Panc1 (cell line): ENCODE results near the gene AIFM1.

Experiments used
- CTCF ChIP-seq: fragments of 450-650 bp; IDR thresholded peaks from 2 replicates; pipeline ENCODE4 v1.5.1; 2017; ENCODE audit warnings: mild to moderate bottlenecking
- POLR2AphosphoS5 ChIP-seq: IDR thresholded peaks from 2 replicates; pipeline ENCODE4 v1.6.1; 2012; ENCODE audit warnings: mild to moderate bottlenecking, low read depth, low read length, moderate library complexity
- REST ChIP-seq, 2 experiments: IDR thresholded peaks; 2 replicates each; pipeline ENCODE4 v1.6.1; 2011 to 2012; ENCODE audit warnings: low read depth in 2 of 2, control low read depth in 1 of 2, low read length in 1 of 2, mild to moderate bottlenecking in 1 of 2, moderate library complexity in 1 of 2; ENCODE audit not compliant: insufficient read depth in 1 of 2
- SIN3A ChIP-seq: IDR thresholded peaks from 2 replicates; pipeline ENCODE4 v1.6.1; 2012; ENCODE audit warnings: low read depth, mild to moderate bottlenecking, low read length, moderate library complexity, borderline replicate concordance; ENCODE audit not compliant: insufficient read depth
- TCF7L2 ChIP-seq: IDR thresholded peaks from 2 replicates; pipeline ENCODE4 v1.6.1; 2011; ENCODE audit warnings: mild to moderate bottlenecking, low read depth, low read length, inconsistent platforms

GRCh38 chrX:130120321-130120731 is 45.3 kb downstream of the AIFM1 start:
- TF ChIP-seq CTCF (no peak), POLR2AphosphoS5 (no peak), REST (IDR thresholded peaks at IDR 0.05; ENCODE audit: insufficient read depth in 1 of 2, low read depth in 2 of 2, low read length in 1 of 2) (no peak), SIN3A (no peak), TCF7L2 (no peak)
